M059J (cell line): Measurements from ENCODE around the gene DNAJC2. TPM values are rescaled to one million over a fixed set of nuclear protein-coding genes. Genes with fewer than 3 reads are reported as not detected.
A peak's percentile ranks its signal among the peaks of the same experiment; 100 is the strongest.

Source experiments
- DNase-seq: peaks from one replicate; pipeline ENCODE4 v3.0.0-alpha.2; 2012; ENCODE audit warnings: low read depth
- total RNA-seq: library from RNA; depleted of rRNA; stranded (reverse); fragments of >200 nt; shearing (Covaris generic); gene quantifications from 2 replicates; pipeline ENCODE4 v1.2.3, GENCODE V29; 2014; rRNA removed

DNAJC2 gene, protein sequence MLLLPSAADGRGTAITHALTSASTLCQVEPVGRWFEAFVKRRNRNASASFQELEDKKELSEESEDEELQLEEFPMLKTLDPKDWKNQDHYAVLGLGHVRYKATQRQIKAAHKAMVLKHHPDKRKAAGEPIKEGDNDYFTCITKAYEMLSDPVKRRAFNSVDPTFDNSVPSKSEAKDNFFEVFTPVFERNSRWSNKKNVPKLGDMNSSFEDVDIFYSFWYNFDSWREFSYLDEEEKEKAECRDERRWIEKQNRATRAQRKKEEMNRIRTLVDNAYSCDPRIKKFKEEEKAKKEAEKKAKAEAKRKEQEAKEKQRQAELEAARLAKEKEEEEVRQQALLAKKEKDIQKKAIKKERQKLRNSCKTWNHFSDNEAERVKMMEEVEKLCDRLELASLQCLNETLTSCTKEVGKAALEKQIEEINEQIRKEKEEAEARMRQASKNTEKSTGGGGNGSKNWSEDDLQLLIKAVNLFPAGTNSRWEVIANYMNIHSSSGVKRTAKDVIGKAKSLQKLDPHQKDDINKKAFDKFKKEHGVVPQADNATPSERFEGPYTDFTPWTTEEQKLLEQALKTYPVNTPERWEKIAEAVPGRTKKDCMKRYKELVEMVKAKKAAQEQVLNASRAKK
- total RNA-seq, result 24.7 and 25.3 TPM in 2 replicates

DNA sequence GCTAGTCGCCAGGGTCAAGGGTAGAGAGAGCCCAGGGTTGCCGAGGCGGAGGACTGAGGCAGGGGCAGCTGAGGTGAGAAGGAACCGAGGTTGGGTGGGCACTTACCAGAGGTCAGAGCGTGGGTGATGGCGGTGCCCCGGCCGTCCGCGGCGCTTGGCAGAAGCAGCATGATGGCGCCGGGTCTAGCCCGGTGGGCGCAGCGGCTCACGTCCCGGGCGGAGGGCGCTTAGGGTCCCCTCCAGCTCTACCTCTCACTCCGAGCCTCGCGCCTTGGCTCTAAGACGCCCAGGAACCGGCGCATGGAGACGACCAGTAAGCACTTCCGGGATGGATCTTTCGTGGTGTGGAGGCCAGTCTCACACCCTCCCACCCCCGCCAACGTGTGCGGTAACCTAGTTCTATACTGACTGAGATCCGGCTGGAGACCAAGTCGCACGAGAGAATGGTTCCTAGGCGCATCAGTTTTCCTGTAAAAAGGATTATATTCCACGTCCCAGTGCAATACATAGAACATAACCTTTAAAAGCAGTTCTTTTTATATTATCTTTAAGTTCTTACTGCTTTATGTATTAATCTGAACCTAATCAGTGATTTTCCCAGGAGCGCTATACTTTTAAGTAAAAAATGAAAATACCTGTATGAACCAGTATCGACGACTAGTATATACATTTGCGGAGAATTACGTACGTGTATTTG is at the start of gene DNAJC2:
Gene DNAJC2, minus strand, starts transcription at position 315 of the 697 bp plus-strand sequence. Its CDS starts 145 bp downstream, at position 170.
- DNase-seq, result peak; percentile 94

DNA sequence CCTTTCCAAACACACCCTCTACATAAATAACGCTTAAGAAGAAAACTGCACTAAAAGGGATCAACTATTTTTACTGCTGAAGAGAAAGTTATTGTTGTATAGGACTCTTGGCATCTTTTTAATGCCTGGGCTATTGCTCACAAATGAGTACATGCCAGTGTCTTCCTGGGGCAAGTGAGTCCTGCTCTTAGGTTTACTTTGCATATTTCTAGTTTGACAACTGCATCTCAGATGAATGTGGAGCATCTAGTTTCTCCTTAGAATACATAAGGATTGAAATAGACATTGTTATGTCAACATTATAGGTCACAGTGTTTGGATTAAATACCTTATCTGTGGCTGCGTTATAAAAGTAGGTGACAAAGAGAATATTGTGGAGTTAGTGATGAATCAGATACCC is 47.4 kb upstream of the DNAJC2 start:
- peak; percentile 20 for DNase-seq

DNA sequence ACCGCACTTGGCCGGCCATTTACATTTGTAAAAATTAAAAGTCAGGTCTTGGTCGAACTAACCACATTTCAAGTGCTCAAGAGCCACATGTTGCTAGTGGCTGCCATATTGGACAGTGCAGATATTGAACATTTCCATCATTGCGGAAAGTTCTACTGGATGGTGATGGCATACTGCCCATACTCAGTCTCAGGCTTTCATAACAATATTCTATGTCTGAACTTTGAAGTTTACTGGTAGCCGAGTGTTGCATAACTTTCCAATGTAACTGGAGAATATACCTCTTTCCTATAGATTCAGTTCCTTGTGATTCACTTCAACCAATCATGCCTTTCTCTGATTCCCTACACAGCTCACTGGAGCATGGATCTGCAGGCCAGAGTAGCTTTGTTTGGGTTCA is 46.6 kb upstream of the DNAJC2 start:
- no peak for DNase-seq

DNA sequence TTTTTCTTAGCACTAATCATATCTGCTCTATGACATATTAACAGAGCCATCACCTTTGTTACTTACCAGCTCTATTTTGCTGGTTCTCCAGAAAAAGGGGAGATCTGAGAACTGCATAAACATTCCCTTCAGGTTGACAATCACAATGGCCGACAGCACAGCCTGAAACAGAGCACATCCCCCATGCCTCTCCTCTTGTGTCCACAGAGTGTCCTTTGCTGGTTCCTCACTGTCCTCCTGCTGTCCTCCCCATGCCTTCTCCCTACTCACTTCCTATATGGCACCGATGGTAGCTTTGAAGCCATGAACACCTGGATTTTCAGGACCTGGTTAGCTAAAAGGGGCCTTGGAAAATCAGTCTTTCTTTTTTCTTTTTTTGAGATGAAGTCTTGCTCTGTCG is 44.7 kb upstream of the DNAJC2 start:
- DNase-seq, result no peak

DNA sequence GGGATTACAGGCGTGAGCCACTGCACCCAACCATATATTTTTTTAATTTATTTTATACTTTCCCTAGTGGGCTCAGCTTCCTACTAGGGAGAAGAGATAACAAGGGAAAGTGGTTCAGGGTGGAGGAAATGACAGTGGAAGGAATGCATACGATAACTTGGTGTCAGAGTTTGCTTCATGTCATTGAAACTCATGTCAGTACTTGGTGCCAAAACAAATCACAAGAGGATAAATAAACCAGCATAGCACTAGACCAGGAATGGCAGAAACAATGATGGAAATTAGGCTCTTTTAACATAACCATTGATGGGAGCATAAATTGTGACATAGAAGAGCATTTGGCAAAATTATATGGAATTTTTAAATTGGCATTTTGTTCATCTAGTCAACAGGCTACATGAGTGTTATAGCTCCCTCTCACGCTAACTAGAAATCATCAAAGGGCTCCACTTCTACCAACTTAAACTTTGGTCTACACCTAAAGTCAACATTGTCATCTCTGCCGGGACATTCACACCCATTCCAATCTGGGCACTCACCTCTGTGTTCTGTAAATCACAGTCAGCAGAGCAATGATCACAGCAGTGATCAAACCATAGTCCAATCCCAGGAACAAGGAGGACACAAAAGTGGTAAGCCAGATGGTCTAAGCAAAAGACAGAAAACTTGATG is 44.0 kb upstream of the DNAJC2 start:
- DNase-seq, result no peak

DNA sequence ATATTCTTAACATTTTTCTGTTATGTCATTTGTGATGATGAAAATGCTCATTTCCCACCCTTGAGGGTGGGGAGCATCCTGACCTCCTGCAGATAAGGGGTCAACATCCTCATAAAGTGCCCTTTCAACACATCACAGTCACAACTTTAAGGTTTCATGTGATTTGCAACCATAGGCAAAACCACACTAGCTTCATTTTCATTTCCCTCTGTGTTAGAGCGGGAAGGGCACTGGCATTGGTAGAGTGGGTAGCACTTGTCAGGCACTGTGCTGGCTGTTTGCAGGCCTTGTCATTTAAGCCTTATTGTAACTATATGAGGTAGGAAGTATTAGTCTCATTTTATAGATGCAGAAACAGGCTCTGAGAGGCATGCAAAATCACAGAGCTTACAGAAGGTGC is 42.7 kb upstream of the DNAJC2 start:
- DNase-seq, result no peak

DNA sequence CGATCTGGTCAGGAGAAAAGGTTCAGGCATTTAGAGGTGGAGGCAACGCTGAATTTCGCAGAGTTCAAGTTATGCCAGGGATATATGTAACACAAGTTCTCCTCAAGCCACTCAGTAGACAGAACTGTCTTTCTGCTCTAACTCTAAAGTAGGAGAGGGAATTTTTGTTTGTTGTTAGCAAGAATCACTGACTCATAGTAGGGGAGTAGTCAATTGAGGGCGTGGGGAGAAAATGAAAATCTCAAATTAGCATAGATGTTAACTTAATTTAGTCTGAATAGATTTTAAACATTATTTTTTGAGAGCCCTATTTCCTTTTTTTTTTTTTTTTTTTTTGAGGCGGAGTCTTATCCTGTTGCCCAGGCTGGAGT is 37.5 kb upstream of the DNAJC2 start:
- DNase-seq, result no peak

DNA sequence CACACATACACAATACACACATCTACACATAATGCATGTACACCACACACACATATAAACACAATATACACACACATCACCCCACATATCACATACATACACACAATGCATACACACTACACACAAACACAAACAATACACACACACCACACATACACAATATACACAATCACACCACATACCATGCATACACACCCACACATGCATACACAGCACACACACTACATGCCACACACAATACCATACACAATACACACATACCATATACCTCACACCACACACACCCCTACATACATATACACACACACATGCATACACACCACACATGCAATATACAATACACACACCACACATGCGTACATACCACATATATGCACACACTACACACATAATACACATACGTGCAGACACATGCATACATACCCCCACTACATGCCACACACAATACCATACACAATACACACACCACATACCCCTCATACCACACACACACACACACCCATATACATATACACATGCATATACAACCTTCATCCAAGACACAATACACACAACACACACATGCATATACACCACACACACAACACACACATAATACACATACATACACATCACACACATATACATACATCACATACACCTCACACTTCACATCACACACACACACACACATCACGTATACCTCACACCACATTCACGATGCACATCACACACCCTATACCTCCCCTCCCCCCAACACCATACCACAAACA is 36.9 kb upstream of the DNAJC2 start:
- DNase-seq, result no peak

DNA sequence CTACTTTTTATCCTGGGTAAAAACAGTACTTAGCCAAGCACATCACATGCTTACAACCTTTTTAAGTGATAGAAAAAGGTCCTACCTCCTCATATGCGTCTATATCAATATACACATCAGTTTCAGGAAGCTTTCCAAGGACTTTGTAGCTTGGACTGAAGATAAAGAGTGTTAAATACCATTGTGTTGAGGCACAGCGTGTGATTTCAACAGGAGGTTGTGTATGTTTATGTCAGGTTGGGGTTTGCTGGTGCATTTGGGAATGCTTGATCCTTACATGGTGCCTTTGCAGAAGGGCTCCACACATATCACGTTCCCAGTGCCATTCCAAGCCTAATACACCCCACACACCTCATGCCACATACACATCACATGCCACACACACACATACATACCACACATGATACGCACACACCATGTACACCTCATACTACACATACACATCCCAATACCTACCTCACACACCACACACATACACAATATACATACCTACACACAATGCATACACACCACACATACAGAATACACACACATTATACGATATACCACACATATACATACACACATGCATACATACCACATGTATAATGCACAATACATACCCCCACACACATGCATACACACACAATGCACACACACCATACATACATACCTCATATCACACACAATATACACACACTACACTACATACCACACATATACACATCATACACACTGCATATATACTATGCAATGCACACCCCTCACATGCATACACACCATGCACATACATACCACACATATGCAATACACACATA is 36.0 kb upstream of the DNAJC2 start:
- DNase-seq, result peak; percentile 18

DNA sequence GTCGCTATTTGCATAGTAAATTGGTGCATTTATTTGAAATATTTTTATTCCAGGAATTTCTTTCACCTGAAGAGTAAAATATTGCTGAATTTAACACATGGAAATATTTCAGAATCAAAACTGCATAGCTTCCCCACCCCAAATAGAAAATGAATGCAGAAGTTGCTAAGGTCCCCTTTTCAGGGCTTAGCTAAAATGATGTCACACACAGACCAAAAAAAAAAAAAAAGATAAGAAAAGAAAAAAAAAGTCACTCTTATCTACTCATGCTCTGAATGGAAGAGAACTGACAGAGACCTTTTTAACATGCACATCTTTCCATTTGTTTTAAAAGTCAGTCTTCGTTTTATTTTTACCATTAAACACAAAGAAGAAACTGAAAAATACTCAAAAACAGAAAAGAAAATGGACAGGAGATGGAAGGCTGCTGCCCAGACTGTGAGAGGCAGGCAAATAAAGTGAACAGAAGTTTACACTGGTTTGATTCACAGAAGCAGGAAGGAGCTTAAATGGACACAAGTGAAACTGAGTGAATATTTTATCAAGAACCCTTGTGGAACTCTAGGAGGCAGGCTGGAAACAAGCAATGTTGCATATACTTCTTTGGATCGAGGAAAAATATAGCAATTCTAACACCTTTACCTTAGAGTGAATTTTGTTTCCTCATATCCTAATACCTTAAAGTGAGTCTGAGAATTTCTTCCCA is 34.9 kb upstream of the DNAJC2 start:
- peak; percentile 18 for DNase-seq

DNA sequence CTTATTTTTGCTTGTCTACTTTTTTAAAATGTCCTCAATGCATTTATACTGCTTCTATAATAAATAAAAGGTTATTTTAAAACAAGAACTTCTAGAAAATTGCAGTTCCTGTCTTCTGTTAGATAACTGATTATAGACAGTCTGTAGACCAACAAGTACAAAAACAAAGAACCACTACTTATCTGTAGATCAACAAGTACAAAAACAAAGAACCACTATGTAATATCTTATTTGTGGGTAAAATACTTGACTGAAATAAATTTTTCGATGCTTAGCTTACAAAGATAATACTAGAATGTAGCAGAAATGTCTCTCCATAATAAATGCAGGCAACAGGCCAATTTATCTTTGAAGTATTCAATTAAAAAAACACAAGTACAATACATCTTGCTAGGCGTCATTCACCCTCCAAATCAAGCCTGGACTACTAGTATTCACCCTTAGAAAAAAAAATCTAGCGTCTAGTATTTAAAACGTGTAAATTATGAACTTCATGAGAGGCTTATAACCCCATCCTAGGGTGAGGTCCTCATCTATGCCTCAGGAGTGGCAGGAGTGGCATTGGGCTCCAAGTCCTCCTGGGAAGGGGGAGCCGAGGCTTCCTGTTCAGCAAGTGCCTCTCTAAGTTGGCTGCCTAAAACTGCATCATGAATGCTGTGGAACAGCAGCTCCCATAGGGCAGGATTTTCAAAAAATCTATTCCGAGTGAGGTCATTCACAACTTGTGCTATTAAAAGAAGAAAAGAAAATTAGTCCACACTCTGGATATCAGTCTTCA is 29.5 kb upstream of the DNAJC2 start:
- no peak for DNase-seq

DNA sequence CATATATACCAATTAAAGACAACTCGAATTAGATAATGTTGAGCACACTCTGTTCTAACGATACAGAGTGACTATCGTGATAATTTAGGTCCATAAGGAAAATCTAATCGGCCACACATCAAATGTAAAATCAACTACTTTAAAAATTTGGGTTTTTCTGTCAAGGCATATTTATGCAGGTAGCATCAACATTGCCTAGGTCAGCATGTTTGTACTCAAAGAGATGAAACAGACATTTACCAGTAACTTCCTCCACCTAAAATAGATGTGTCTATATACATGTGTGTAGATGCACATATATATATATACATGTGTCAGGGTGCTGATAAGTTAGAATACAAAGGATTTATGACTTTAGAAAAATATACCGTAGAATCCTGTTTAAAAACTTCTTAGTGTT is 24.9 kb upstream of the DNAJC2 start:
- no peak for DNase-seq

DNA sequence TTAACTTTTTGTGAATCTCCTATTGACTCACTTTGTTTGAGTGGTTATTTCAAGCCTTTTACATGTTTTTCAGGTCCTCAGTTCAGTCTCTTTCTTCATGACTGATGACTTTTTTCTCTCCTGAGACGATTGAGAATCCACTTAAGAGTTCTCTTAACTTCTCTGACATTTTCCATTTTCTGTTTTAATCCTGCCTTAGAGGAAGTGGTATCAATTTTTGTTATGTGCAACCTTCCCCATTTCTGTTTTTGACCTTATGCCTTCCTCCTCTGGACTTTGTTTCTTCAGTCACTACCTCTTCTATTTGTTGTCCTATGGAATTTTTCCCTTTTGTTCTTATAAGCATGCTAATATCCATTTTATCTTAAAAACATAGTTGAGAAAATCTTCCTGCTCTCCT is 5.2 kb upstream of the DNAJC2 start:
- no peak for DNase-seq

DNA sequence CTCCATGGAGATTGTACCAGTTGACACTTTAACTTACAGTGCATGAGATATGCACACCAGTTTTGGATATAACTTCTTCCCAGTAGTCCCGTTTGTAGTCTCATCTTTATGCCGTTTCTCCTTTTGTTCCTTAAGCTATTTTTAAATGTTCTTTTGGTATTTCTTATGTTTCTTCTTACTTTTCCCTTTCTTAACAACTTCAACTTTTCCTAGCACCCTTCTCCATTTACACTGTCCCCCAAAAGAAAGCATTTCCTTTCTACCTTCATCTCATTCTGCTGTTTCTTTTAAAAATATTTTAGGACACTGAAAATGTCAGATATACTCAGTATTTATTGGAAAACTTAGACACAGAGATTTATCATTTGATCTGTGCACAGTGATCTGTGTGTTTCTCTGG is 4.4 kb upstream of the DNAJC2 start:
- DNase-seq, result no peak

DNA sequence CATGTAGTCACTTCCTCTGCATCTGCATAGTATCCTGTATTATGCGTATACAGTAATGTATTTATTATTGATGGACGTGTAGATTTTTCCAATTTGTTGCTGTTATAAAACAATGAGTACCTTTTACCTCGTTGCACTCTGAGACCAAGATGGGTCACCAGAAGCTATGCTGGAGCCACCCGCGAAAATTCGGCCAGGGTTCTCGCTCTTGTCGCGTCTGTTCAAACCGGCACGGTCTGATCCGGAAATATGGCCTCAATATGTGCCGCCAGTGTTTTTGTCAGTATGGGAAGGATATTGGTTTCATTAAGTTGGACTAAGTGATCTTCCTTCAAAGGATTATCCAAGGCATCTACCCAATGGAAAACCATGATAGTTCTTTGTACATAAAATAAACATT is 3.9 kb upstream of the DNAJC2 start:
- DNase-seq, result no peak

DNA sequence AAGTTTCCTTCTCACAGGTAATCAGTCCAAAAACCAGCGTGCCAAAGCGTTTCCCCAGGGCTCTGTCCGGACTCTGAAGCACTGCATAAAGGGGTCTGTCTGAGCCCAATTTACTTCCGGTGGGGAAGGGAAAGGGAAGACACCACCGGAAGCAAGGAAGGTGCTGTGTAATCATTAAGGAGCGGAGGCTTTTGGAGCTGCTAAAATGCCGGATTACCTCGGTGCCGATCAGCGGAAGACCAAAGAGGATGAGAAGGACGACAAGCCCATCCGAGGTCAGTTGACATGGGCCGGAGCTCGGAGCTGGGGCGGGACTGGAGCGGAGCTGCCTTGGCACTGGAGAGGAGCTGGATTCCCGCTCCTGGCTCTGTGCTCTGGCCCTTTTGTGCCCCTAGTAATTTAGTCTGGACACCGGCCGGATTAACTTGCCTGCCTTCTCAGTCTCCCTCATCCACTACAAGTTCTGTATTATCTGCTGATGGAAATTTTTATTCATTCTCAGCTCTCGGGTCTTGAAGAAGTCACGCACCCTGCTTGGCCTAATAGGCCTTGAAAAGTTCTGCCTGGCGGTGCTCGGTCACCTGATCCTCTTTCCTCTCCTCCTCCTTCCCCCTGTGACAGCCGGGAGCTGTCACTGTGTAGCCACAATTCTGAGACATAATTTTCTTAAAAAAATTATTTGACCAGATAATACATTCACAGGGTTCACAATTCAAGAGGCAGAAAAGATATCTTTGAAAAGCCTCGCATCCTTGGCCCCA is 3.1 kb upstream of the DNAJC2 start, which contains the start of gene PSMC2:
Gene PSMC2, plus strand, starts transcription at position 137 of the 761 bp plus-strand sequence. Its CDS starts 69 bp downstream, at position 206.
- DNase-seq, result peak; percentile 93

DNA sequence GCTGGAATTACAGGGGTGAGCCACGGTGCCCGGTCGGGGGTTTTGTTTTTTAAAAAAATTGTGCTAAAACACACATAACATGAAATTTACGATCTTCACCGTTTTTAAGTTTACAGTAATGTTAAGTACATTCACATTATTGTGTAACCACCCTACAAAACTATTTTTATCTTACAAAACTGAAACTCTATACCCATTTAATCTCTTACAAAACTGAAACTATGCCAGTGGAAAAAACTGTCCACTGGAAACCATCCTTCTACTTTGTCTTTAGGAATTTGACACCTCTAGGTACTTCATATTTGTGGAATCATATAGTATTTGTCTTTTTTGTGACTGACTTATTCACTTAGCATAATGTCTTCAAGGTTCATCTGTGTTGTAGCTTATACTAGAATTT is 1.8 kb upstream of the DNAJC2 start:
- DNase-seq, result no peak

DNA sequence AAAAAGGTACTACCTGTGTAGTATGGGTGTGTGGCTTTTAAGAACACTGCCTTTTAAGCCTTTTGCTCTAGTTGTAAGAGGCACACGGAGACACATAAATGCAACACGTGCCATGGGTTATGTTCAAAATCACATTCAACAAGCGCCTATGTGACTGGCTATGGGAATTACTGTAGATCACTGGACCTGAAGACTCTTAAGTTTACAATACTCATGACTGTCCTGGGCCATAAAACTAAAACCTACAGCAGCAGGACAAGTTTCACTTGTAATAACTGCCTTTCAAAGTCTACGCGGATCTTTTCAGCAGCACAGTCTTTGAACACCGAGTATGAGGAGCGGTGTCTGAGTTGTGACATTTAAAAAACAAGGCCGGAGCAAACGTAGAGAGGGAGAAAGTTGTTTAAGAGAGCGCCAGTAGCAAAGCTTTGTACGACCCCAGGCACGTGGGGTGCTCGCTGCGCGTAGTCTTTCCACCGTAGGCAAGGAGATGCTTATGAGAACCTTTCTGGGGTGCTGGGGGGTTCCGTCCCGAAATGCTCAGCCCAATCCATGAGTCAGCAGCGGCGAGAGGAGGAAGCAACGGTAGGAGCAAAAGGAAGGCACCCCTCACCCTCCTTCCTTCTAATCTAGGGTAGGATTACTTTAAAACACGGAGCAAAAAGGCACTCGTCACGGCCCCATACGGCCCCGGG is 662 bp downstream of the DNAJC2 start:
- peak; percentile 63 for DNase-seq
